Calu3 (cell line): ENCODE results near the gene CACNA2D2. TPM values are rescaled to one million over a fixed set of nuclear protein-coding genes. Genes with fewer than 3 reads are reported as not detected.

Source experiments
- BruUV-seq: library from RNA; stranded (reverse); fragments of 400-500 nt; replicated peaks from 2 replicates; lab custom pipeline; 2021; lab: Mats Ljungman, UMichigan
- CTCF ChIA-PET: fragments of 300-600 bp; sonication (Branson Sonifier 250); formaldehyde crosslinking; loops from one replicate; lab custom pipeline; 2022; ENCODE audit warnings: antibody characterized with exemption; lab: Charles Lee
- DNase-seq: peaks from one replicate; pipeline ENCODE4 v3.0.0; 2022
- H3K27ac Mint-ChIP-seq: one replicate; pipeline ENCODE4 v1.8.0; 2022; ENCODE audit warnings: mixed read lengths; ENCODE audit not compliant: unreplicated experiment
- H3K27me3 Mint-ChIP-seq: one replicate; pipeline ENCODE4 v1.8.0; 2022; ENCODE audit warnings: mixed read lengths; ENCODE audit not compliant: unreplicated experiment
- H3K36me3 Mint-ChIP-seq: one replicate; pipeline ENCODE4 v1.8.0; 2022; ENCODE audit warnings: mild to moderate bottlenecking, moderate library complexity, mixed read lengths; ENCODE audit not compliant: insufficient read depth, unreplicated experiment
- H3K4me1 Mint-ChIP-seq: one replicate; pipeline ENCODE4 v1.8.0; 2022; ENCODE audit warnings: mild to moderate bottlenecking, low read depth, mixed read lengths; ENCODE audit not compliant: unreplicated experiment
- H3K4me3 Mint-ChIP-seq: one replicate; pipeline ENCODE4 v1.8.0; 2022; ENCODE audit warnings: mild to moderate bottlenecking, low read depth, moderate library complexity, mixed read lengths; ENCODE audit not compliant: unreplicated experiment
- H3K9me3 Mint-ChIP-seq: one replicate; pipeline ENCODE4 v1.8.0; 2022; ENCODE audit warnings: low read depth, mixed read lengths; ENCODE audit not compliant: unreplicated experiment
- intact Hi-C: fragments of 100-400 bp; cut with micrococcal nuclease; formaldehyde crosslinking; loops from one replicate; pipeline ENCODE4 v1.10.0; 2022; ENCODE audit not compliant: unreplicated experiment
- total RNA-seq: library from RNA; stranded (reverse); gene quantifications from 2 replicates; pipeline ENCODE4 v1.2.3, GENCODE V29; 2022
- TF ChIP-seq, protein P1 (sequence below): fragments of 200-600 bp; IDR thresholded peaks from one replicate; pipeline ENCODE4 v1.8.0; 2022; ENCODE audit warnings: antibody characterized with exemption; ENCODE audit not compliant: unreplicated experiment

CACNA2D2 gene
- total RNA-seq, 1 experiment from 2014 or later, result 0.12 TPM

DNA sequence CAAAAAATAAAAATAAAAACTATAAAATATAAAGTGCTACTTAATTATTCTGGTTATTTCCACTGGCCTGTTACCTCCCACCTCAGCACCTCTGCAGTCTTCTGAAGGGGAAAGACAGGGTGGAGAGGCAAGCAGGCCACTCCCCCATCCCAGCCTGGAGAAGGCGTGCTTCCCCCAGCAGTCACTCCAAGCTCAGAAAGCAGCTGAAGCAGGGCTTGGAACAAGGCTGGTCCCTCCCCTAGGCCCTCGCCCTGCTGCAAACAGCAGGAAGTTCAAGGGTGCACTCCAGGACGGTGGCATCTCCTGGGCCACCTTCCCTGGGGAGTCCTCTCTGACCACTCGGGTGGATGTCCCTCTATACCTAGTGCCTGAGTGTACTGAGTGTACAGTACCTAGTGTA is 21.4 kb downstream of the CACNA2D2 start:
- TF ChIP-seq, protein P1, sequence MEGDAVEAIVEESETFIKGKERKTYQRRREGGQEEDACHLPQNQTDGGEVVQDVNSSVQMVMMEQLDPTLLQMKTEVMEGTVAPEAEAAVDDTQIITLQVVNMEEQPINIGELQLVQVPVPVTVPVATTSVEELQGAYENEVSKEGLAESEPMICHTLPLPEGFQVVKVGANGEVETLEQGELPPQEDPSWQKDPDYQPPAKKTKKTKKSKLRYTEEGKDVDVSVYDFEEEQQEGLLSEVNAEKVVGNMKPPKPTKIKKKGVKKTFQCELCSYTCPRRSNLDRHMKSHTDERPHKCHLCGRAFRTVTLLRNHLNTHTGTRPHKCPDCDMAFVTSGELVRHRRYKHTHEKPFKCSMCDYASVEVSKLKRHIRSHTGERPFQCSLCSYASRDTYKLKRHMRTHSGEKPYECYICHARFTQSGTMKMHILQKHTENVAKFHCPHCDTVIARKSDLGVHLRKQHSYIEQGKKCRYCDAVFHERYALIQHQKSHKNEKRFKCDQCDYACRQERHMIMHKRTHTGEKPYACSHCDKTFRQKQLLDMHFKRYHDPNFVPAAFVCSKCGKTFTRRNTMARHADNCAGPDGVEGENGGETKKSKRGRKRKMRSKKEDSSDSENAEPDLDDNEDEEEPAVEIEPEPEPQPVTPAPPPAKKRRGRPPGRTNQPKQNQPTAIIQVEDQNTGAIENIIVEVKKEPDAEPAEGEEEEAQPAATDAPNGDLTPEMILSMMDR, result no peak
- Mint-ChIP-seq H3K27me3 (peaks cover 63% of the 10 kb centered on the region), H3K36me3 (no peaks in the 10 kb centered on the region), H3K4me3 (no peak overlapping the region), H3K9me3 (peaks cover 2% of the 10 kb centered on the region), H3K27ac (no peak overlapping the region), H3K4me1 (no peaks in the 10 kb centered on the region)
- no TSS peak for BruUV-seq
- intact Hi-C loops, result no loop called here
- DNase-seq, result no peak
- CTCF ChIA-PET, result no interaction called here

- intact Hi-C loops, result no loop called here
- BruUV-seq, result no TSS peak
- CTCF ChIA-PET, result no interaction called here
- Mint-ChIP-seq H3K36me3 (no peaks in the 10 kb centered on the region), H3K4me3 (no peak overlapping the region), H3K9me3 (peaks cover 2% of the 10 kb centered on the region), H3K27me3 (peaks cover 65% of the 10 kb centered on the region), H3K27ac (no peak overlapping the region), H3K4me1 (no peaks in the 10 kb centered on the region)
- DNase-seq, result no peak
- TF ChIP-seq, protein P1, result no peak
Observed at GRCh38 chr3:50480471-50480870, 23.0 kb downstream of the CACNA2D2 start.

- H3K4me3 Mint-ChIP-seq, result no peak overlapping the region
- H3K9me3 Mint-ChIP-seq, result peaks cover 2% of the 10 kb centered on the region
- intact Hi-C loops, result no loop called here
- no peak for DNase-seq
- CTCF ChIA-PET, result no interaction called here
- TF ChIP-seq, protein P1, result no peak
- no TSS peak for BruUV-seq
- H3K36me3 Mint-ChIP-seq, result no peaks in the 10 kb centered on the region
- H3K4me1 Mint-ChIP-seq, result no peaks in the 10 kb centered on the region
- H3K27me3 Mint-ChIP-seq, result peaks cover 65% of the 10 kb centered on the region
- no peak overlapping the region for H3K27ac Mint-ChIP-seq
Observed at GRCh38 chr3:50479523-50479922, 23.9 kb downstream of the CACNA2D2 start.

DNA sequence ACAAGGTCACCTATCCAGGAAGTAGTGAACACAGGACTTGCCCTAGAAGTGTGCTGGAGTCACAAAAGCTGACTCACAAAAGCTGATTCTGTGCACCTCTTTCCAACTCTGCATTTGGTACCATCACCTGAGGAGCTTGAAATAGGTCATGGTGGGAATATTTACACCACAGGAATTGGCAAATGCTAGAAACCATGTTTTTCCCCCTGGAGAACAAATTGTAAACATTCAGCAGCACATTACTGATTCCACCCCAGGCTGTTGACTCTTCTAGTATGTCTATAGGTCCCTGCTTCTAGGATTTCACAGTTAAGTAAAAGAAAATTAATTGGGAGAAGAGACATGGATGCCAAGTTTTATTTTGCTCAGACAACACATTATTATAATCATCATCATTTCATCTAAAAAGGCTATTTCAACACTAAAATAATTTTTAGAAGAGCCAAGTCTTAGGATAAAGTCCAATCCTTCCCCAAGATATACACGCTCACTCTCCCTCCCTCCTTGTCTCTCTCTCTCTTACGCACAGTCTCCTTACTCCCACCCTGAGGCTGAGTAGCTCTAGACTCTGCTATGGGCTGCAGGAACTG is 24.7 kb downstream of the CACNA2D2 start:
- CTCF ChIA-PET, result no interaction called here
- no peak for DNase-seq
- BruUV-seq, result no TSS peak
- H3K27me3 Mint-ChIP-seq, result peaks cover 63% of the 10 kb centered on the region
- intact Hi-C loops, result no loop called here
- no peaks in the 10 kb centered on the region for H3K36me3 Mint-ChIP-seq
- no peaks in the 10 kb centered on the region for H3K4me1 Mint-ChIP-seq
- peaks cover 2% of the 10 kb centered on the region for H3K9me3 Mint-ChIP-seq
- H3K4me3 Mint-ChIP-seq, result no peak overlapping the region
- no peak overlapping the region for H3K27ac Mint-ChIP-seq
- TF ChIP-seq, protein P1, result no peak
